ENCODE data around the gene BLVRA.
A peak's percentile ranks its signal among the peaks of the same experiment; 100 is the strongest.

Gene BLVRA

DNA sequence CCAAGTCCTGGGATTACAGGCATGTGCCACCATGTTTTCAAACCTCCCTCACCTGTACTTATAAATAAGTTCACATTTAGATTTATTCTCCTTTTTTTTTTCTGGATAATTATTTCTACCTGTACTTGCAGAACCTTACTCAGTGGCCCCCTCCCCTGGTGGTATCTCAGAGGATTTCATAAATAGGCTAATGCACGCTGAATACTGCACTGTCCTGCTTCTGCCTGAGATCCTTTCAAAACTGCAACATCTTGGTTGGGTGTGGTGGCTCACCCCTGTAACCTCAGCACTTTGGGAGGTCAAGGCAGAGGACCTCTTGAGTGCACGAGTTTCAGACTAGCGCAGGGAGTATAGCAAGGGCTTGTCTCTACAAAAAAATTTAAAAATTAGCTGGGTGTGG is 4.6 kb upstream of the BLVRA start:
- no peak overlapping the region for H3K9ac ChIP-seq (ENCODE audit: low read length)
- no peak overlapping the region for H3K4me3 ChIP-seq (ENCODE audit: low read length)
- no peaks in the 10 kb centered on the region for H3K4me1 ChIP-seq (ENCODE audit: control insufficient read depth, insufficient read depth, low read length)
- H3K27ac ChIP-seq (ENCODE audit: low read depth, low read length), result no peak overlapping the region
- H3K36me3 ChIP-seq (ENCODE audit: control insufficient read depth, insufficient read depth, low read length), result no peaks in the 10 kb centered on the region
- H3K27me3 ChIP-seq (ENCODE audit: control insufficient read depth, insufficient read depth, low read length), result no peaks in the 10 kb centered on the region

DNA sequence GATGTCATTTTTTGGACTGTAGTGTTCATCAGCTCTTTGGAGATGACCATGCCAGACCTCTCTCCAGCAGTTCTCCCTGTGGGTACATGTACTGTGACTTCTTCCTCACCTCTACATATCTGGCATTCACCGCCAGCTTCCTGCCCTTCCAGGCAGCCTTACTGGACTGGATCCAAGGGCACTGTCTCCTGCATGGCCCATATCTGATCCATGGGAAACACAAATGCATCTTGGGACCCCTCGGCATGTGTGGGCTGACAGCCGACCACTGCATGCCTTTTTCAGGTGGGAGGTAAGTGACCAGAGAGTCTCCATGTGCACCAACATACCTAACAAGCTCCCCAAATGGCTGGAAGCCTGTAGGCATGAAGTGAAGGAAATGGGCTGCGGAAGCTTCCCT is 3.9 kb upstream of the BLVRA start:
- no peak overlapping the region for H3K9ac ChIP-seq (ENCODE audit: low read length)
- no peaks in the 10 kb centered on the region for H3K36me3 ChIP-seq (ENCODE audit: control insufficient read depth, insufficient read depth, low read length)
- peaks cover 3% of the 10 kb centered on the region for H3K4me1 ChIP-seq (ENCODE audit: control insufficient read depth, insufficient read depth, low read length)
- no peak overlapping the region for H3K4me3 ChIP-seq (ENCODE audit: low read length)
- H3K27ac ChIP-seq (ENCODE audit: low read depth, low read length), result no peak overlapping the region
- no peaks in the 10 kb centered on the region for H3K27me3 ChIP-seq (ENCODE audit: control insufficient read depth, insufficient read depth, low read length)

DNA sequence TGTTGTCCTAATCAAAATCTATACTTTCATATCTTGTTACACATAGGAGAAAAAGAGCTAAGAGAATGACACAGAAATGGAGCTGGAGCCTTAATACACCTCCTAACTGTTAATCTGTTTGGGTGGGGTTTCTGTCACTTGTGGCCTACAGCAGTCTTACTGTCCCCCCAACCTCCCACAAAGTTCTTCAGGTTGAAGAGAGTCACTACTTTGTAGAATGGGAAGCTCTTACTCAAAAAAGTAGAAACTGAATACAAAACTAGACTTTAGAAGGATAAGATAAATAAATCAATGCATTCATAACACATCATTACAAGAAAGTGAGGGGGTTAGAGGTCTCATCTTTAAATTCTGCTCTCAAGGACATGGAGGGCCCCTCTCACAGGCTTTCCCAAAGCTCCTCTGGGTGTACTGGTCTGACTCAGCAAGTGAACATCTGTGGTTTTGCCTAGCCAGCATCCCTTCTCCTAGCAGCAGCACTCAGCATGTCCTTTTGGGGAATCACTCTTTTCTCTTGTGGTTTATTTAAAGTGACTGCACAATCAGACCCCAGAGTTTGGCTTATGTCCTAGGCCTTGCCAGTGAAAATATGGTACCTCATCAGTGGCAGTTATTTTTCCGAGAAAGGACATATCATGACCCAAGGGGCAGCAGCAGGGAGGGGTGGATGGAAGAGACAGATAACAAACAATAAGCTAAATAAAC is 2.0 kb upstream of the BLVRA start:
- no peak overlapping the region for H3K4me3 ChIP-seq (ENCODE audit: low read length)
- H3K27me3 ChIP-seq (ENCODE audit: control insufficient read depth, insufficient read depth, low read length), result no peaks in the 10 kb centered on the region
- H3K27ac ChIP-seq (ENCODE audit: low read depth, low read length), result no peak overlapping the region
- H3K4me1 ChIP-seq (ENCODE audit: control insufficient read depth, insufficient read depth, low read length), result peaks cover 3% of the 10 kb centered on the region
- no peak overlapping the region for H3K9ac ChIP-seq (ENCODE audit: low read length)
- no peaks in the 10 kb centered on the region for H3K36me3 ChIP-seq (ENCODE audit: control insufficient read depth, insufficient read depth, low read length)

DNA sequence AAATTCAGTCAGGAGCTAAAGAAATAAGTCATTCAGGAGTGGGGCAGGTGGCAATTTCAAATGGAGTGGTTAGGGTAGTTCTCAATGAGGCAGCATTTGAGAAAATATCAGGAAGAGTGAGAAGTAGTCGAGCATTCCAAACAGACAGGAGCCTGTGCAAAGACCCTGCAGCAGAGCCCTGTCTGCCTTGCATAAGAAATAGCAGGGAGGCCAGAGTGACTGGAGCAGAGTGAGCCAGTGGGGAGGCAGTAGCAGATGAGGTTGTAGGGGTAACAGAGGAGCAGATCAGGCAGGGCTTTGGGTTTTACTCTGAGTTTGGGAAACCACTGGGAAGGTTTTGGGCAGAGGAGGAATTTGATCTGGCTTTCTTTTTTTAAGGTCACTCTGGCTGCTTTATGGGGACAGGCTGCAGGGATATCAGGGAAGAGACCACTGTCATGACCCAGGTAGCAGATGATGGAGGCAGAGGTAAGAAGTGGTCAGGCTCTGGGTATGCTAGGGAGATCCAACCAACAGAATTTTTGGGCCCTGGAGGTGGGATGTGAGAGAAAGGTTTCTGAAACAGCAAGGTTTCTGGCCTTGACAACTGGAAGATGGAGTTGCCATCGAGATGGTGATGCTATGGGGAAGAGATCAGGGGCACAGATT is 1.3 kb upstream of the BLVRA start:
- Histone ChIP-seq H3K27me3 (ENCODE audit: control insufficient read depth, insufficient read depth, low read length) (no peaks in the 10 kb centered on the region), H3K4me1 (ENCODE audit: control insufficient read depth, insufficient read depth, low read length) (peaks cover 3% of the 10 kb centered on the region), H3K36me3 (ENCODE audit: control insufficient read depth, insufficient read depth, low read length) (no peaks in the 10 kb centered on the region), H3K9ac (ENCODE audit: low read length) (no peak overlapping the region), H3K4me3 (ENCODE audit: low read length) (no peak overlapping the region), H3K27ac (ENCODE audit: low read depth, low read length) (no peak overlapping the region)

DNA sequence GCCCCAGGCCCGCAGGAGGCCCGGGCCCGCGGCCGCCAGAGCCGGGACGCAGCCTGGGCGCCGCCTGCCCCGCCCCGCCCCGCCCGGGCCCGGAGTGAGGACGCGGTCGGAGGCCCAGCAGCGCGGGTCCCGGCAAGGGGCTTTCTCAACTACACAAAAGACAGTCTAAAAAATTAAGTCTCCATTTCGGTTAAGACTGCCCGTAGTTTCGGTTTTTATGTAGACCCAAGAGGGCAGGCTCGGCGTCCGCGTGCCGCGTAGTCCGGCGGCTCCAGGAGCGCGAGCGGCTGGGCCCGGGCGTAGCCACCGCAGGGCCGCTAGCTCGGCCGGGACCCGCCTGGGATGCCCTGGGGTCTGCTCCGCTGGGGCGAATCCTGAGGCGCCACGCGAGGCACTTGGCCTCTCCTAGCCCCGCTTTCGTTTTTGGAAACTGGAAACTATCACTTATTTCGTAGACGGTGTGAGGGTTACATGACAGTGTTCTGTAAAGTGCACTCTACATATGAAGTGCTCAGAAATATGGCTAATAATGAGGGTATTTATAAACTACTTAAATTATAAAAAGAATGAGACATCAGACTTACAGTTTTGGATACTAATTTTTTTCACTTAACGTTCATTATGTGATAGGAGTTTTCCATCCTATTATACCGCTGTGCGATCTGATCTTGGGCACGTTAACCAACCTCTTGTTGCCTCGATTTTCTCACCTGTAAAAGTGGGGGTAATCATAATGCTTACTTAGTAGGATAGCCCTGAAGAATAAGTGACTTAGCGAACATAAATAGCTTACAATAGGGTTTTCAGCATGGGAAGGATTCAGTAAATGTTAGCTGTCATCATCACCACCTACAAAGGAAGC is 573 bp downstream of the BLVRA start:
- Histone ChIP-seq H3K9ac (ENCODE audit: low read length) (peak overlapping the region; percentile 54), H3K36me3 (ENCODE audit: control insufficient read depth, insufficient read depth, low read length) (no peaks in the 10 kb centered on the region), H3K4me1 (ENCODE audit: control insufficient read depth, insufficient read depth, low read length) (peaks cover 3% of the 10 kb centered on the region), H3K4me3 (ENCODE audit: low read length) (peak overlapping the region; percentile 77), H3K27ac (ENCODE audit: low read depth, low read length) (peak overlapping the region; percentile 74), H3K27me3 (ENCODE audit: control insufficient read depth, insufficient read depth, low read length) (no peaks in the 10 kb centered on the region)

DNA sequence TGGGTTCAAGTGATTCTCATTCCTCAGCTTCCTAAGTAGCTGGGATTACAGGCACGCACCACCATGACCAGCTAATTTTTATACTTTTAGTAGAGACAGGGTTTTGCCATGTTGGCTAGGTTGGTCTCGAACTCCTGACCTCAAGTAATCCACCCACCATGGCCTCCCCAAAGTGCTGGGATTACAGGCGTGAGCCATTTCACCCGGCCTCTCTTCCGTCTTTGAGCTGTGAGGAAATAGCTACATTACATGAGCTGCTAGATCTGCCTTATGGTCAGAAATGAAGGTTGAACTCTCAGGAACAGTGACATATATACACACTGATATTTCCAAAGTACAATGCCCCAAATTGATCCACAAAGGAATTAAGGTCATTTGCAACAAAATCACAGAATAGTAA is 2.4 kb downstream of the BLVRA start:
- no peak overlapping the region for H3K9ac ChIP-seq (ENCODE audit: low read length)
- H3K36me3 ChIP-seq (ENCODE audit: control insufficient read depth, insufficient read depth, low read length), result no peaks in the 10 kb centered on the region
- no peak overlapping the region for H3K4me3 ChIP-seq (ENCODE audit: low read length)
- H3K27me3 ChIP-seq (ENCODE audit: control insufficient read depth, insufficient read depth, low read length), result no peaks in the 10 kb centered on the region
- no peak overlapping the region for H3K27ac ChIP-seq (ENCODE audit: low read depth, low read length)
- H3K4me1 ChIP-seq (ENCODE audit: control insufficient read depth, insufficient read depth, low read length), result peaks cover 13% of the 10 kb centered on the region

DNA sequence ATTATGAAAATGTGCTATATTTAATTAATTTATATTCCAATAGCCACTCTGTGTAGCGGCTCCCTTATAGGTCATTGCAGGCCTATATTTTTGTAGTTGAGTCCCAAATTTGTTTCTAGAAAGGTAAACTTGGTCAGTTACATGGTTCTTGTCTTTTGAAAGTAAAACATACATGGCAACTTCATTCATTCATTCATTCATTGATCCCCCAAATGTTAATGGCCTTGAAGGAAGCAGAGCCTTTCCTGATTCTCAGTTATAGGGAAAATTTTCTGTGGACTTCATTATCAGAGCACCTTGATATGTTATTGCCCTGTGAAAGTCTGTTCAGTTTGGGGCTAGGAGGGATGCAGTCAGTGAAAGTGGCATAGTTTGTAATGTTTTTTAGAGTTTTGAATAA is 2.9 kb downstream of the BLVRA start:
- peaks cover 13% of the 10 kb centered on the region for H3K4me1 ChIP-seq (ENCODE audit: control insufficient read depth, insufficient read depth, low read length)
- no peaks in the 10 kb centered on the region for H3K27me3 ChIP-seq (ENCODE audit: control insufficient read depth, insufficient read depth, low read length)
- H3K27ac ChIP-seq (ENCODE audit: low read depth, low read length), result no peak overlapping the region
- H3K4me3 ChIP-seq (ENCODE audit: low read length), result no peak overlapping the region
- H3K9ac ChIP-seq (ENCODE audit: low read length), result no peak overlapping the region
- H3K36me3 ChIP-seq (ENCODE audit: control insufficient read depth, insufficient read depth, low read length), result no peaks in the 10 kb centered on the region

DNA sequence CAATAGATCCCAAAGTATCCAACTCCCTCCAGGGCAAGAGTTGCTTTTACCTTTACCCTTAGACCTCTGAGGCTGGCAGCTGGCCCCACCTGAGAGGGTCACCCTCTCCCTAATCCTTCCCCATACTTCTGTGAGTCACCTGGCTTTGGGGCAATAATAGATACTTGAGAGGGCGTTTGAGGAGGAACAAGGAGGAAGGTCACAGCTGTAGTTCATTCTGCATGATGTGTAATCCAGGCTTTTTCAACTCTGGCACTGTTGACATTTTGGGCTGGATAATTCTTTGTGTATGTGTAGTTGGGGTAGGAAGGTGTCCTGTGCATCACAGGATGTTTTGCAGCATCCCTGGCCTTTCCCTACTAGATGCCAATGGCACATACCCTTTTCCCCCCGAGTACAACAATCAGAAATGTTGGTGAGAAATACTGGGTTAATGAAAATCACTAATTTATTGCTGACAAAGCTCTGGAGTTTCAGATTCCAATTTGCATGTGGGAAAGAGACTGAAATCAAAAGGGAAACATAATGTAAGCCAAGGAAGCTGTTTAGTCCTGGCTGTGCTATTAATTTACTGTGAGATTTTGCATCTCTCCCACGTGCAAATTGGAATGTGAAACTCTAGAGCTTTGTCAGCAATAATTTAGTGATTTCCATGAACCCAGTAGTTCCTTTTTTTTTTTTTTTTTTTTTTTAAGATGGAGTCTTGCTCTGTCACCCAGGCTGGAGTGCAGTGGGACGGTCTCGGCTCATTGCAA is 3.6 kb downstream of the BLVRA start:
- Histone ChIP-seq H3K27ac (ENCODE audit: low read depth, low read length) (no peak overlapping the region), H3K4me1 (ENCODE audit: control insufficient read depth, insufficient read depth, low read length) (peaks cover 13% of the 10 kb centered on the region)

DNA sequence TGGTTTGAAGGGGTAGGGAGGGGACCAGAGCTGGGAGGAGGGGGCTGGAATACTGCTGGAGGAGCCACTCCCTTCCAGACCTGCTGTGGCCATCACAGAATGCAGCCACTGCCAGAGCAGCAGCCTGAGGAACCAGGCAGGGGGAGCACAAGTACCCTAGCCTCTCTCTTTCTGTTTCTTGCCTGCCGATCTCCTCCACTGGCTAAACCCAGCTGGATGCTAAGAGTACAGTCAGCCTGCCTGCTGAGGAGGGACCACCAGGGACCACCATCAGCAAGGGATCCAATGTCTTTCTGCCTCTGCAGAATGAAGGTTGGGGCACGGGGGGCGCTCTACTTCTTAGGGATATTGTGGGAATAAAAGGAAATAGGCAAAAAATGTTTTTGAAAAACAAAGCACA is 4.7 kb downstream of the BLVRA start:
- no peak overlapping the region for H3K9ac ChIP-seq (ENCODE audit: low read length)
- no peaks in the 10 kb centered on the region for H3K27me3 ChIP-seq (ENCODE audit: control insufficient read depth, insufficient read depth, low read length)
- H3K27ac ChIP-seq (ENCODE audit: low read depth, low read length), result no peak overlapping the region
- peaks cover 13% of the 10 kb centered on the region for H3K4me1 ChIP-seq (ENCODE audit: control insufficient read depth, insufficient read depth, low read length)
- no peak overlapping the region for H3K4me3 ChIP-seq (ENCODE audit: low read length)
- H3K36me3 ChIP-seq (ENCODE audit: control insufficient read depth, insufficient read depth, low read length), result no peaks in the 10 kb centered on the region

More for the DNA sequence above, 3.6 kb downstream of the BLVRA start:
- Histone ChIP-seq H3K9ac (ENCODE audit: low read length) (no peak overlapping the region), H3K4me3 (ENCODE audit: low read length) (no peak overlapping the region), H3K36me3 (ENCODE audit: control insufficient read depth, insufficient read depth, low read length) (no peaks in the 10 kb centered on the region), H3K27me3 (ENCODE audit: control insufficient read depth, insufficient read depth, low read length) (no peaks in the 10 kb centered on the region)

DNA sequence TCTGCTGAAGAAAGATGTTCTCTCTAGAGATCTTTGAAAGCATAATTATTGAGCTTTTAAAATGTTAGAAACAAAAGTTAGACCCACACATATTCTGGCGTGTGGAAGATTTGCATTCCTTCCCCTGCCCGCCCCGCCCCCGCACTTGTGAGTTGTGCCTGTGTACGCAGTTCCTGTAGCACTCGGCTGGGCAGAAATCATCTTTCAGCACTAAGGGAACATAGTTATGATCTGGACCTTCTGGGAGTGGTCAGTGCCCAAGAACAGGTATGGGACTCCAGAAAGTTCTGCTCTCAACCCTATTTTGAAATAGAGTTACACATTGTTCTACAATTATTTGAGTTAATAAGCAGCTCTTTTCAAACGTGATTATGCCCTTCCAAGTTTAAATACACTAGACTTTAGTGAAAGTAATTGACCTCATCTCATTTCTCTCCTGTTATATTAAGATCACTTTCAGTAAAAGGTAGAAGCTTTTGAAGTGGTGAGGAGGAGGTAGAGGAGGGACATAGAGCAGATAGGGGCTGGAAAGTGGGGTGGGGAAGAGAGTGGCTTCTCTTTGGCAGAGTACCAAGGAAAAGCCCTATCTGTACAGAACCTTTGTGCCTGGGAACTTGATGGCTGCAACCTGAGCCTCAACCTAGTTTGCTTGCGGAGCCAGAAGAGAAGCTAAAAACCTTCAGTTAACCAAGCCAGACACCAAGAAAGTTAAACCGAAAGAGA is 5.7 kb downstream of the BLVRA start:
- peaks cover 13% of the 10 kb centered on the region for H3K4me1 ChIP-seq (ENCODE audit: control insufficient read depth, insufficient read depth, low read length)
- H3K4me3 ChIP-seq (ENCODE audit: low read length), result no peak overlapping the region
- no peaks in the 10 kb centered on the region for H3K36me3 ChIP-seq (ENCODE audit: control insufficient read depth, insufficient read depth, low read length)
- no peaks in the 10 kb centered on the region for H3K27me3 ChIP-seq (ENCODE audit: control insufficient read depth, insufficient read depth, low read length)
- H3K9ac ChIP-seq (ENCODE audit: low read length), result no peak overlapping the region
- peak overlapping the region; percentile 67 for H3K27ac ChIP-seq (ENCODE audit: low read depth, low read length)

DNA sequence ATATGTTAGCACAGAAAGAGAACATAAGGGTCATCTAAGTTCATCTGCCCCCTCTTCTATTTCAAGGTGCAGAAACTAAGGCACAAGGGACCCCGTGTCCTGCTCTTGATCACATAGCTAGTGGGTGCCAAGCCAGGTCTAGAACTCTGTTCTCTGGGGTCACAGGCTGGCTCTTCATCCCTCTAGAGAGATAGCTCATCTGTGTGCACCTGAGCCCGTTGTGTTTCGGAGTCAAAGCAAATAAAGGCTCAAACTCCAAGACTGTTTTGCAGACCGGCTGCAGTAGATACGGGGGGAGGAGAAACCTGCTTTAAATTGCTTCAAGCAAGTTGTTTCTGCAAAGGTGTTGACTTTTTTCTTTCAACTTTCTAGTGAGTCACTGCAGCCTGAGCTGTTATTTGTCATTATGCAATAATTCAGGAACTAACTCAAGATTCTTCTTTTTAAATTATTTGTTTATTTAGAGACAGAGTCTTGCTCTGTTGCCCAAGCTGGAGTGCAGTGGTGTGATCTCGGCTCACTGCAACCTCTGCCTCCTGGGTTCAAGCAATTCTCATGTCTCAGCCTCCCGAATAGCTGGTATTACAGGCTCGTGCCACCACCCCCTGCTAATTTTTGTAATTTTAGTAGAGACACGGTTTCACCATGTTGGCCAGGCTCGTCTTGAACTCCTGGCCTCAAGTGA is 6.5 kb downstream of the BLVRA start:
- Histone ChIP-seq H3K36me3 (ENCODE audit: control insufficient read depth, insufficient read depth, low read length) (peaks cover 2% of the 10 kb centered on the region), H3K9ac (ENCODE audit: low read length) (peak overlapping the region; percentile 27), H3K4me3 (ENCODE audit: low read length) (no peak overlapping the region), H3K27ac (ENCODE audit: low read depth, low read length) (peak overlapping the region; percentile 67), H3K4me1 (ENCODE audit: control insufficient read depth, insufficient read depth, low read length) (peaks cover 10% of the 10 kb centered on the region), H3K27me3 (ENCODE audit: control insufficient read depth, insufficient read depth, low read length) (no peaks in the 10 kb centered on the region)

Measured in rectal smooth muscle tissue (tissue), 1 donor.